SU-DHL-6 (cell line): ENCODE data around the gene PCDHB11.
"Not testable (repeated sequence)": the region's sequence is repeated elsewhere in the genome, so short reads cannot be mapped to it uniquely, and the experiment has no call there.

Experiments
- H2AFZ ChIP-seq: fragments of 200-600 bp; sonication (generic); 2 replicates; pipeline ENCODE4 v1.6.1; 2014; ENCODE audit warnings: low read depth, mild to moderate bottlenecking, moderate library complexity, mixed read lengths, antibody characterized with exemption, low read length; ENCODE audit not compliant: severe bottlenecking
- H3F3A ChIP-seq: fragments of 200-600 bp; shearing (Covaris generic); 2 replicates; pipeline ENCODE4 v1.6.0; 2016; ENCODE audit warnings: antibody characterized with exemption, mild to moderate bottlenecking; ENCODE audit not compliant: insufficient read depth
- H3K27ac ChIP-seq: fragments of 200-600 bp; sonication (generic); 2 replicates; pipeline ENCODE4 v1.5.1; 2016; ENCODE audit warnings: low read depth, mild to moderate bottlenecking, low read length, moderate library complexity, mixed read lengths
- H3K27me3 ChIP-seq: fragments of 200-600 bp; sonication (generic), shearing (Covaris generic); 2 replicates; pipeline ENCODE4 v1.6.0; 2014; ENCODE audit warnings: mild to moderate bottlenecking, low read length
- H3K36me3 ChIP-seq: fragments of 200-600 bp; sonication (generic); 2 replicates; pipeline ENCODE4 v1.6.1; 2014; ENCODE audit warnings: mild to moderate bottlenecking, low read length, mixed read lengths
- H3K4me2 ChIP-seq: fragments of 300-600, 200-600 bp; shearing (Covaris generic), sonication (generic); 2 replicates; pipeline ENCODE4 v1.6.0; 2014; ENCODE audit warnings: low read length, low read depth, mild to moderate bottlenecking; ENCODE audit not compliant: poor library complexity, severe bottlenecking
- H3K4me3 ChIP-seq: fragments of 200-600 bp; sonication (generic); 2 replicates; pipeline ENCODE4 v1.5.1; 2014; ENCODE audit warnings: antibody characterized with exemption, low read length, mild to moderate bottlenecking, mixed read lengths; ENCODE audit not compliant: insufficient read depth, poor library complexity, severe bottlenecking
- H3K79me2 ChIP-seq: fragments of 200-600 bp; sonication (generic); 2 replicates; pipeline ENCODE4 v1.6.1; 2014; ENCODE audit warnings: mild to moderate bottlenecking, low read length, moderate library complexity; ENCODE audit not compliant: insufficient read depth
- H3K9ac ChIP-seq: fragments of 200-600 bp; sonication (generic); 2 replicates; pipeline ENCODE4 v1.7.0; 2014; ENCODE audit warnings: mild to moderate bottlenecking, low read length
- H3K9me2 ChIP-seq: fragments of 200-600 bp; sonication (generic); replicated peaks from 2 replicates; pipeline ENCODE4 v1.6.1; 2014; ENCODE audit warnings: low read length; ENCODE audit not compliant: insufficient read depth
- H3K9me3 ChIP-seq: fragments of 200-600 bp; sonication (generic); 2 replicates; pipeline ENCODE4 v1.6.1; 2014; ENCODE audit warnings: low read length, mixed read lengths; ENCODE audit not compliant: insufficient read depth
- H4K20me1 ChIP-seq: fragments of 200-600 bp; sonication (generic); 2 replicates; pipeline ENCODE4 v1.6.1; 2014; ENCODE audit warnings: low read depth, mild to moderate bottlenecking, antibody characterized with exemption, low read length, moderate library complexity, mixed read lengths
- EZH2phosphoT487 ChIP-seq: fragments of 200-600 bp; sonication (generic), shearing (Covaris generic); conservative IDR thresholded peaks from 2 replicates; pipeline ENCODE4 v1.6.1; 2018; ENCODE audit warnings: mild to moderate bottlenecking, antibody characterized with exemption, low read length, moderate library complexity, mixed read lengths
- TF ChIP-seq, protein P1 (sequence below): fragments of 200-600 bp; sonication (generic); IDR thresholded peaks from one replicate; pipeline ENCODE4 v1.5.1; 2017; ENCODE audit warnings: antibody characterized with exemption, mild to moderate bottlenecking, low read length, moderate library complexity; ENCODE audit not compliant: insufficient read depth, poor library complexity, severe bottlenecking

Gene PCDHB11

DNA sequence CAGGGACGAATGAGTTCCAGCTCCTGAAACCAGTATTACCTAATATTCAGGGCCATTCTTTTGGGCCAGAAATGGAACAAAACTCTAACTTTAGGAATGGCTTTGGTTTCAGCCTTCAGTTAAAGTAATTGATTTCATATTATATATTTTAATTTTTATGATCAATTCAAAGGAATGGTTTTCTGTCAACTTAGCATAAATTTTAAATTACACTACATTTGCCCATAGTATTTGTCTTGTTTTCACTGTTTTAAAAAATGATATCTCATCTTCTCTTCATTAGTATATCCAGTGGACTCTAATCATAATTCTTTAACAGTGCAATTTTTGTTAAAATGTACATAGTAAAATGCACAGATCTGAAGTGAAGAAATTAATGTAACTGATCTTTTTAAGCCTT lies 19.1 kb upstream of the PCDHB11 start:
- Histone ChIP-seq H3K79me2 (no peaks in the 10 kb centered on the region), H3K27me3 (peaks cover 3% of the 10 kb centered on the region; the same call in 1 of the 2 replicates), H3K9me3 (no peaks in the 10 kb centered on the region), H3K4me2 (no peak overlapping the region), H3K36me3 (no peaks in the 10 kb centered on the region), H3K27ac (no peak overlapping the region), H3F3A (no peaks in the 10 kb centered on the region), H4K20me1 (no peaks in the 10 kb centered on the region; the same call in 1 of the 2 replicates), H2AFZ (no peak overlapping the region), H3K4me3 (no peak overlapping the region), H3K9me2 (no peaks in the 10 kb centered on the region), H3K9ac (no peak overlapping the region)
- TF ChIP-seq, protein P1, sequence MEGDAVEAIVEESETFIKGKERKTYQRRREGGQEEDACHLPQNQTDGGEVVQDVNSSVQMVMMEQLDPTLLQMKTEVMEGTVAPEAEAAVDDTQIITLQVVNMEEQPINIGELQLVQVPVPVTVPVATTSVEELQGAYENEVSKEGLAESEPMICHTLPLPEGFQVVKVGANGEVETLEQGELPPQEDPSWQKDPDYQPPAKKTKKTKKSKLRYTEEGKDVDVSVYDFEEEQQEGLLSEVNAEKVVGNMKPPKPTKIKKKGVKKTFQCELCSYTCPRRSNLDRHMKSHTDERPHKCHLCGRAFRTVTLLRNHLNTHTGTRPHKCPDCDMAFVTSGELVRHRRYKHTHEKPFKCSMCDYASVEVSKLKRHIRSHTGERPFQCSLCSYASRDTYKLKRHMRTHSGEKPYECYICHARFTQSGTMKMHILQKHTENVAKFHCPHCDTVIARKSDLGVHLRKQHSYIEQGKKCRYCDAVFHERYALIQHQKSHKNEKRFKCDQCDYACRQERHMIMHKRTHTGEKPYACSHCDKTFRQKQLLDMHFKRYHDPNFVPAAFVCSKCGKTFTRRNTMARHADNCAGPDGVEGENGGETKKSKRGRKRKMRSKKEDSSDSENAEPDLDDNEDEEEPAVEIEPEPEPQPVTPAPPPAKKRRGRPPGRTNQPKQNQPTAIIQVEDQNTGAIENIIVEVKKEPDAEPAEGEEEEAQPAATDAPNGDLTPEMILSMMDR = no peak
- TF ChIP-seq EZH2phosphoT487 = no peak

DNA sequence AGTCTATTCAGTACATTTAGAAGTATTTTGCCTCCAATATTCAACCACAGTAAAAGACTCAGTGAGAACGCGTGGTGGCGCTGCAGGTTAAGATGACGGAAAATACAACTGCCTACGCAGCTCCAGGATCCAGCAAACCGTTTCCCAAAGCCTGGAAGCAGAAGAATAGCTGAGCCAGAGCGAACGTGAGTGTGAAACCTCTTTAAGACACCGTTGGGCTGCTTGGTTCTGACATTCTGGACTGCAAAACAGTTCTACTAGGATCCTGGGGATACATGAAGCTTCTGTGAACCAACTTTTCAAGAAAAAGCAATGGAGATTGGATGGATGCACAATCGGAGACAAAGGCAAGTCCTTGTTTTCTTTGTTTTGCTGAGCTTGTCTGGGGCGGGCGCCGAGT lies 17.2 kb upstream of the PCDHB11 start, which contains the start of gene PCDHB16:
PCDHB16 (plus strand) TSS at position 140 of the 400 bp plus-strand sequence; CDS start at position 313, 173 bp downstream.
- Histone ChIP-seq H4K20me1 (no peaks in the 10 kb centered on the region), H3K9me3 (no peaks in the 10 kb centered on the region), H3K4me3 (no peak within 1 kb of the TSS), H2AFZ (no peak within 1 kb of the TSS), H3F3A (no peaks in the 10 kb centered on the region), H3K9me2 (no peaks in the 10 kb centered on the region), H3K27ac (no peak within 1 kb of the TSS), H3K27me3 (no peaks in the 10 kb centered on the region), H3K79me2 (no peaks in the 10 kb centered on the region), H3K9ac (no peak within 1 kb of the TSS), H3K36me3 (no peaks in the 10 kb centered on the region), H3K4me2 (no peak within 1 kb of the TSS)
- TF ChIP-seq, protein P1 = peak; percentile 62
- no peak for TF ChIP-seq EZH2phosphoT487

DNA sequence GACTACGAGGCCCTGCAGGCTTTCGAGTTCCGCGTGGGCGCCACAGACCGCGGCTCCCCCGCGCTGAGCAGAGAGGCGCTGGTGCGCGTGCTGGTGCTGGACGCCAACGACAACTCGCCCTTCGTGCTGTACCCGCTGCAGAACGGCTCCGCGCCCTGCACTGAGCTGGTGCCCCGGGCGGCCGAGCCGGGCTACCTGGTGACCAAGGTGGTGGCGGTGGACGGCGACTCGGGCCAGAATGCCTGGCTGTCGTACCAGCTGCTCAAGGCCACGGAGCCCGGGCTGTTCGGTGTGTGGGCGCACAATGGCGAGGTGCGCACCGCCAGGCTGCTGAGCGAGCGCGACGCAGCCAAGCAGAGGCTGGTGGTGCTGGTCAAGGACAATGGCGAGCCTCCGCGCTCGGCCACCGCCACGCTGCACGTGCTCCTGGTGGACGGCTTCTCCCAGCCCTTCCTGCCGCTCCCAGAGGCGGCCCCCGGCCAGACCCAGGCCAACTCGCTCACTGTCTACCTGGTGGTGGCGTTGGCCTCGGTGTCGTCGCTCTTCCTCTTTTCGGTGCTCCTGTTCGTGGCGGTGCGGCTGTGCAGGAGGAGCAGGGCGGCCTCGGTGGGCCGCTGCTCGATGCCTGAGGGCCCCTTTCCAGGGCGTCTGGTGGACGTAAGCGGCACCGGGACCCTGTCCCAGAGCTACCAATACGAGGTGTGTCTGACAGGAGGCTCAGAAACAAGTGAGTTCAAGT lies 15.1 kb upstream of the PCDHB11 start:
- H3K9ac ChIP-seq, H2AFZ ChIP-seq, H3K9me2 ChIP-seq, H3K9me3 ChIP-seq, H3F3A ChIP-seq, H3K36me3 ChIP-seq, H3K4me2 ChIP-seq, H4K20me1 ChIP-seq, H3K79me2 ChIP-seq, H3K27ac ChIP-seq, H3K27me3 ChIP-seq, H3K4me3 ChIP-seq: not testable (repeated sequence)

DNA sequence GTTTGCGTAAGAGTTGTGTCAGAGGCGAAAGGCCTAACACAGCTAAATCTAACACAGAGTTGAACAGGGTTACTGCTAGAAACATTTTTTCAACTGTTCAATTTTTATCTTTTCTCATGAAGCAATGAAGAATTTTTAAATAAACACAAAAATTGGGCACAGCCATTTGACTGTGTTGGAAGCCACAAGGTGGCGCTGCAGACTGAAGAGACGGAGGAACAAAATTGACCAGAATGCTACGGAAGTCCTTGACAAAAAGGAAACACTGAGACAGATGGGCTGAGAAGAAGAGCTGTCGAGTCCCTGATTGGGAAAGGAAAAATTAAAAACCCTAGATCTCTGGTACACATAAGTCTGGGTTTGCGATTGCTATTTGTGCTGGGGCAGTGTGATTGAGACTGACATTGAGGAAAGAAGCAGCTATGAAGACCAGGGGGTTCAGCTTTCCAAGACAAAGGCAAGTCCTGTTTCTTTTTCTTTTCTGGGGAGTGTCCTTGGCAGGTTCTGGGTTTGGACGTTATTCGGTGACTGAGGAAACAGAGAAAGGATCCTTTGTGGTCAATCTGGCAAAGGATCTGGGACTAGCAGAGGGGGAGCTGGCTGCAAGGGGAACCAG lies 12.4 kb upstream of the PCDHB11 start, which contains the start of gene PCDHB9:
PCDHB9 (plus strand) TSS at position 265 of the 616 bp plus-strand sequence; CDS start at position 423, 158 bp downstream.
- Histone ChIP-seq H3K27ac (no peak within 1 kb of the TSS), H3K9ac (peak within 1 kb of the TSS; percentile 33; the same call in 1 of the 2 replicates), H3F3A (no peaks in the 10 kb centered on the region), H3K9me2 (no peaks in the 10 kb centered on the region), H4K20me1 (no peaks in the 10 kb centered on the region), H2AFZ (peak within 1 kb of the TSS; percentile 80), H3K79me2 (no peaks in the 10 kb centered on the region), H3K9me3 (no peaks in the 10 kb centered on the region), H3K27me3 (no peaks in the 10 kb centered on the region), H3K4me3 (no peak within 1 kb of the TSS), H3K36me3 (no peaks in the 10 kb centered on the region), H3K4me2 (peak within 1 kb of the TSS; percentile 58)
- no peak for TF ChIP-seq EZH2phosphoT487
- TF ChIP-seq, protein P1 = peak; percentile 98

DNA sequence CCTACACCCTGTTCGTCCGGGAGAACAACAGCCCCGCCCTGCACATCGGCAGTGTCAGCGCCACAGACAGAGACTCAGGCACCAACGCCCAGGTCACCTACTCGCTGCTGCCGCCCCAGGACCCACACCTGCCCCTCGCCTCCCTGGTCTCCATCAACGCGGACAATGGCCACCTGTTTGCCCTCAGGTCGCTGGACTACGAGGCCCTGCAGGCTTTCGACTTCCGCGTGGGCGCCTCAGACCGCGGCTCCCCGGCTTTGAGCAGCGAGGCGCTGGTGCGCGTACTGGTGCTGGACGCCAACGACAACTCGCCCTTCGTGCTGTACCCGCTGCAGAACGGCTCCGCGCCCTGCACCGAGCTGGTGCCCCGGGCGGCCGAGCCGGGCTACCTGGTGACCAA lies 10.7 kb upstream of the PCDHB11 start:
- not testable (repeated sequence) for H3K4me2 ChIP-seq, H3K27ac ChIP-seq, H3K4me3 ChIP-seq, H3K27me3 ChIP-seq, H3K36me3 ChIP-seq, H3F3A ChIP-seq, H3K9ac ChIP-seq, H3K9me3 ChIP-seq, H2AFZ ChIP-seq, H3K79me2 ChIP-seq, H4K20me1 ChIP-seq, H3K9me2 ChIP-seq
